HEK293 (cell line): Measurements from ENCODE around the gene TUBGCP6.

Experiments
- CTCF ChIA-PET: fragments of 350-600 bp; formaldehyde crosslinking; extraction: SDS; loops from one replicate; lab custom pipeline; 2021; ENCODE audit warnings: antibody characterized with exemption; lab: Yijun Ruan, JAX
- POLR2A ChIA-PET: fragments of 300-600 bp; formaldehyde crosslinking; extraction: SDS; loops from one replicate; lab custom pipeline; 2020; ENCODE audit warnings: antibody characterized with exemption, inconsistent platforms; lab: Yijun Ruan, JAX
- H3K27ac ChIP-seq: fragments of 200-500 bp; sonication (Bioruptor generic); 2 replicates; pipeline ENCODE4 v1.5.1; 2014; ENCODE audit warnings: low read depth, low read length, control low read depth, inconsistent platforms; ENCODE audit errors: extremely low read depth
- H3K36me3 ChIP-seq, 2 experiments: fragments of 200-500 bp in 1 of 2; sonication (Bioruptor generic) in 1 of 2; 1 replicate in 1 of 2; 2 replicates in 1 of 2; pipeline ENCODE4 v1.5.1; 2014 to 2017; ENCODE audit warnings: inconsistent platforms in 2 of 2, low read length in 2 of 2; ENCODE audit not compliant: control insufficient read depth in 2 of 2, insufficient read depth in 1 of 2
- H3K4me1 ChIP-seq: fragments of 200-500 bp; sonication (Bioruptor generic); 2 replicates; pipeline ENCODE4 v1.5.1; 2014; ENCODE audit warnings: mild to moderate bottlenecking, low read length, inconsistent platforms; ENCODE audit not compliant: control insufficient read depth, insufficient read depth
- H3K4me3 ChIP-seq: 2 replicates; pipeline ENCODE4 v1.5.1; 2011; ENCODE audit warnings: low read depth, mild to moderate bottlenecking, control low read depth, low read length, moderate library complexity
- H3K9me3 ChIP-seq: fragments of 200-500 bp; sonication (Bioruptor generic); 2 replicates; pipeline ENCODE4 v1.5.1; 2014; ENCODE audit warnings: low read depth, low read length, inconsistent platforms; ENCODE audit not compliant: control insufficient read depth, insufficient read depth
- ATF2 ChIP-seq: fragments of 450-650 bp; formaldehyde crosslinking; IDR thresholded peaks from 2 replicates; pipeline ENCODE4 v1.5.1; 2016; ENCODE audit warnings: missing biosample characterization, missing genetic modification characterization, low read depth
- BCL11A ChIP-seq: fragments of 450-650 bp; formaldehyde crosslinking; IDR thresholded peaks from 2 replicates; pipeline ENCODE4 v1.5.1; 2016; ENCODE audit warnings: low read depth, missing biosample characterization, missing genetic modification characterization
- ELK4 ChIP-seq: IDR thresholded peaks from 2 replicates; pipeline ENCODE4 v1.6.1; 2011; ENCODE audit warnings: mild to moderate bottlenecking, low read depth, low read length, borderline replicate concordance
- GLIS2 ChIP-seq: fragments of 450-650 bp; formaldehyde crosslinking; IDR thresholded peaks from 2 replicates; pipeline ENCODE4 v1.5.1; 2016; ENCODE audit warnings: missing biosample characterization, missing genetic modification characterization
- KLF10 ChIP-seq: fragments of 450-650 bp; IDR thresholded peaks from 2 replicates; pipeline ENCODE4 v1.5.1; 2018; ENCODE audit warnings: missing biosample characterization, mild to moderate bottlenecking, missing genetic modification characterization
- KLF8 ChIP-seq: fragments of 450-650 bp; formaldehyde crosslinking; IDR thresholded peaks from 2 replicates; pipeline ENCODE4 v1.5.1; 2016; ENCODE audit warnings: missing biosample characterization, missing genetic modification characterization
- PBX3 ChIP-seq: sonication (generic); formaldehyde crosslinking; IDR thresholded peaks from 2 replicates; pipeline ENCODE4 v1.8.1; 2022; ENCODE audit warnings: mild to moderate bottlenecking, moderate library complexity, missing genetic modification reagents
- SALL2 ChIP-seq: fragments of 450-650 bp; formaldehyde crosslinking; IDR thresholded peaks from 2 replicates; pipeline ENCODE4 v1.5.0; 2017; ENCODE audit warnings: missing biosample characterization, mild to moderate bottlenecking, missing genetic modification characterization, borderline replicate concordance
- SCRT1 ChIP-seq: fragments of 450-650 bp; formaldehyde crosslinking; IDR thresholded peaks from 2 replicates; pipeline ENCODE4 v1.5.1; 2016; ENCODE audit warnings: missing biosample characterization, missing genetic modification characterization, borderline replicate concordance
- SP2 ChIP-seq: fragments of 450-650 bp; formaldehyde crosslinking; IDR thresholded peaks from 2 replicates; pipeline ENCODE4 v1.5.1; 2016; ENCODE audit warnings: missing biosample characterization, missing genetic modification characterization
- TCF7L2 ChIP-seq: IDR thresholded peaks from 2 replicates; pipeline ENCODE4 v1.6.1; 2011; ENCODE audit warnings: low read depth, mild to moderate bottlenecking, inconsistent platforms, low read length, moderate library complexity, borderline replicate concordance
- ZNF121 ChIP-seq: fragments of 450-650 bp; formaldehyde crosslinking; IDR thresholded peaks from 2 replicates; pipeline ENCODE4 v1.5.1; 2016; ENCODE audit warnings: missing biosample characterization, missing genetic modification characterization
- ZNF148 ChIP-seq: fragments of 450-650 bp; formaldehyde crosslinking; IDR thresholded peaks from 2 replicates; pipeline ENCODE4 v1.5.0; 2017; ENCODE audit warnings: missing biosample characterization, missing genetic modification characterization, borderline replicate concordance
- ZNF184 ChIP-seq: fragments of 450-650 bp; IDR thresholded peaks from 2 replicates; pipeline ENCODE4 v1.5.1; 2018; ENCODE audit warnings: missing biosample characterization, mild to moderate bottlenecking, missing genetic modification characterization
- ZNF202 ChIP-seq: fragments of 450-650 bp; formaldehyde crosslinking; IDR thresholded peaks from 2 replicates; pipeline ENCODE4 v1.5.1; 2016; ENCODE audit warnings: missing biosample characterization, missing genetic modification characterization, borderline replicate concordance
- ZNF211 ChIP-seq: fragments of 450-650 bp; formaldehyde crosslinking; IDR thresholded peaks from 2 replicates; pipeline ENCODE4 v1.5.1; 2016; ENCODE audit warnings: low read depth, missing biosample characterization, missing genetic modification characterization
- ZNF221 ChIP-seq: fragments of 450-650 bp; formaldehyde crosslinking; IDR thresholded peaks from 2 replicates; pipeline ENCODE4 v1.5.1; 2017; ENCODE audit warnings: missing biosample characterization, missing genetic modification characterization, borderline replicate concordance
- ZNF239 ChIP-seq: fragments of 450-650 bp; formaldehyde crosslinking; IDR thresholded peaks from 2 replicates; pipeline ENCODE4 v1.5.1; 2016; ENCODE audit warnings: missing biosample characterization, missing genetic modification characterization
- ZNF24 ChIP-seq: fragments of 450-650 bp; formaldehyde crosslinking; IDR thresholded peaks from 2 replicates; pipeline ENCODE4 v1.5.1; 2016; ENCODE audit warnings: missing biosample characterization, missing genetic modification characterization
- ZNF335 ChIP-seq: fragments of 450-650 bp; formaldehyde crosslinking; conservative IDR thresholded peaks from 2 replicates; pipeline ENCODE4 v1.5.1; 2016; ENCODE audit warnings: missing biosample characterization, missing genetic modification characterization
- ZNF391 ChIP-seq: fragments of 450-650 bp; formaldehyde crosslinking; IDR thresholded peaks from 2 replicates; pipeline ENCODE4 v1.5.1; 2016; ENCODE audit warnings: low read depth, missing biosample characterization, missing genetic modification characterization, borderline replicate concordance
- ZNF416 ChIP-seq: fragments of 450-650 bp; formaldehyde crosslinking; IDR thresholded peaks from 2 replicates; pipeline ENCODE4 v1.5.1; 2016; ENCODE audit warnings: missing biosample characterization, missing genetic modification characterization
- ZNF529 ChIP-seq: fragments of 450-650 bp; formaldehyde crosslinking; IDR thresholded peaks from 2 replicates; pipeline ENCODE4 v1.5.1; 2017; ENCODE audit warnings: missing genetic modification characterization, missing biosample characterization; ENCODE audit not compliant: insufficient replicate concordance
- ZNF558 ChIP-seq: fragments of 450-650 bp; formaldehyde crosslinking; IDR thresholded peaks from 2 replicates; pipeline ENCODE4 v1.5.1; 2016; ENCODE audit warnings: missing biosample characterization, missing genetic modification characterization
- ZNF585B ChIP-seq: fragments of 450-650 bp; formaldehyde crosslinking; IDR thresholded peaks from 2 replicates; pipeline ENCODE4 v1.5.1; 2016; ENCODE audit warnings: missing biosample characterization, missing genetic modification characterization
- ZNF596 ChIP-seq: fragments of 450-650 bp; IDR thresholded peaks from 2 replicates; pipeline ENCODE4 v1.5.0; 2018; ENCODE audit warnings: missing biosample characterization, mild to moderate bottlenecking, missing genetic modification characterization, moderate library complexity
- ZNF610 ChIP-seq: fragments of 450-650 bp; formaldehyde crosslinking; IDR thresholded peaks from 2 replicates; pipeline ENCODE4 v1.5.1; 2016; ENCODE audit warnings: missing biosample characterization, missing genetic modification characterization, borderline replicate concordance
- ZNF621 ChIP-seq: fragments of 450-650 bp; formaldehyde crosslinking; IDR thresholded peaks from 2 replicates; pipeline ENCODE4 v1.5.1; 2017; ENCODE audit warnings: missing biosample characterization, missing genetic modification characterization
- ZNF623 ChIP-seq: fragments of 450-650 bp; formaldehyde crosslinking; IDR thresholded peaks from 2 replicates; pipeline ENCODE4 v1.5.1; 2016; ENCODE audit warnings: missing biosample characterization, missing genetic modification characterization
- ZNF624 ChIP-seq: fragments of 450-650 bp; formaldehyde crosslinking; IDR thresholded peaks from 2 replicates; pipeline ENCODE4 v1.5.1; 2017; ENCODE audit warnings: missing biosample characterization, missing genetic modification characterization
- ZNF701 ChIP-seq: fragments of 450-650 bp; formaldehyde crosslinking; IDR thresholded peaks from 2 replicates; pipeline ENCODE4 v1.5.1; 2016; ENCODE audit warnings: missing biosample characterization, missing genetic modification characterization
- ZNF777 ChIP-seq: fragments of 450-650 bp; formaldehyde crosslinking; IDR thresholded peaks from 2 replicates; pipeline ENCODE4 v1.5.1; 2017; ENCODE audit warnings: missing biosample characterization, missing genetic modification characterization, borderline replicate concordance
- ZNF843 ChIP-seq: fragments of 450-650 bp; formaldehyde crosslinking; IDR thresholded peaks from 2 replicates; pipeline ENCODE4 v1.5.1; 2016; ENCODE audit warnings: missing biosample characterization, missing genetic modification characterization
- ZSCAN16 ChIP-seq: fragments of 450-650 bp; formaldehyde crosslinking; IDR thresholded peaks from 2 replicates; pipeline ENCODE4 v1.5.1; 2016; ENCODE audit warnings: missing biosample characterization, missing genetic modification characterization
- ZXDB ChIP-seq: fragments of 450-650 bp; formaldehyde crosslinking; IDR thresholded peaks from 2 replicates; pipeline ENCODE4 v1.5.1; 2016; ENCODE audit warnings: missing biosample characterization, missing genetic modification characterization

TUBGCP6 gene

GRCh38 chr22:50271519-50271970 is 26.7 kb upstream of the TUBGCP6 start:
- H3K9me3 ChIP-seq = no peaks in the 10 kb centered on the region
- POLR2A ChIA-PET = interaction anchor here (0.9 to 2.3 kb wide), 12 partner anchors 8 to 291 kb away, joined by 3 to 17 read pairs (median 7); partner anchors contain the start of genes HDAC10, MAPK12 and SYCE3
- CTCF ChIA-PET = interaction anchor here (0.6 to 6.3 kb wide), 8 partner anchors 9 to 70 kb away, joined by 3 to 42 read pairs (median 6); partner anchors contain the start of genes HDAC10 and MAPK12
- H3K36me3 ChIP-seq = peaks cover 0 to 22% of the 10 kb centered on the region in 2 experiments; a peak in 1 of 3 replicates
- peak overlapping the region; percentile 31; the same call in 1 of the 2 replicates for H3K27ac ChIP-seq
- peak overlapping the region; percentile 21 for H3K4me3 ChIP-seq
- H3K4me1 ChIP-seq = peaks cover 14% of the 10 kb centered on the region
- TF ChIP-seq ZNF335 (tag by site-specific recombination) (no peak), ZSCAN16 (no peak), TCF7L2 (no peak), ZNF221 (tag by site-specific recombination) (no peak), SALL2 (tag by site-specific recombination) (no peak), SP2 (tag by site-specific recombination) (no peak), ZNF701 (tag by site-specific recombination) (no peak), ZNF843 (tag by site-specific recombination) (no peak), ZNF623 (tag by site-specific recombination) (no peak), ZNF148 (tag by site-specific recombination) (no peak), KLF10 (tag by site-specific recombination) (peak; percentile 54; the same call in 1 of the 2 replicates), BCL11A (no peak), ZNF558 (tag by site-specific recombination) (no peak), ZNF610 (tag by site-specific recombination) (no peak), SCRT1 (tag by site-specific recombination) (no peak), PBX3 (CRISPR knock-in tag) (no peak), ZNF416 (tag by site-specific recombination) (no peak), ZNF585B (tag by site-specific recombination) (no peak), ZNF184 (tag by site-specific recombination) (no peak), ZNF777 (tag by site-specific recombination) (no peak), KLF8 (tag by site-specific recombination) (no peak), ZNF391 (tag by site-specific recombination) (no peak), ZNF121 (no peak), ELK4 (no peak), ZNF211 (tag by site-specific recombination) (no peak), ZNF624 (no peak), ATF2 (tag by site-specific recombination) (no peak), ZNF24 (no peak), ZNF621 (no peak), ZXDB (tag by site-specific recombination) (no peak), ZNF596 (tag by site-specific recombination) (no peak), ZNF239 (tag by site-specific recombination) (no peak), ZNF202 (no peak), ZNF529 (no peak), GLIS2 (tag by site-specific recombination) (no peak)
